Endothelial cell of umbilical vein (primary cell): ENCODE measurements around the gene CMTM4. TPM values are rescaled to one million over a fixed set of nuclear protein-coding genes. Genes with fewer than 3 reads are reported as not detected.

Experiments
- BruUV-seq: library from RNA; stranded (reverse); fragments of 400-500 nt; replicated peaks from 2 replicates; lab custom pipeline; 2021; lab: Mats Ljungman, UMichigan
- CTCF ChIA-PET: fragments of 300-600, 350-600 bp; sonication (Branson Sonifier 250); formaldehyde crosslinking; loops from one replicate; lab custom pipeline; 2021; ENCODE audit warnings: antibody characterized with exemption, inconsistent platforms; lab: Charles Lee
- POLR2A ChIA-PET: fragments of 300-600, 350-600 bp; sonication (Branson Sonifier 250); formaldehyde crosslinking; loops from one replicate; lab custom pipeline; 2021; ENCODE audit warnings: antibody characterized with exemption, inconsistent platforms; lab: Charles Lee
- DNase-seq: peaks from one replicate; pipeline ENCODE4 v3.0.0-alpha.2; 2011; ENCODE audit warnings: low read depth, low spot score
- FAIRE-seq: peaks from 2 replicates; lab custom pipeline; 2011; peaks lifted over from hg19 to GRCh38; lab: Jason Lieb, UNC
- H2AFZ ChIP-seq: 2 replicates; pipeline ENCODE4 v1.6.0; 2012; ENCODE audit warnings: low read depth, low read length, control low read depth, inconsistent platforms
- H3K27ac ChIP-seq: 2 replicates; pipeline ENCODE4 v1.5.1; 2011; ENCODE audit warnings: low read depth, mild to moderate bottlenecking, control low read depth, low read length, moderate library complexity; ENCODE audit not compliant: insufficient read depth
- H3K27me3 ChIP-seq, 2 experiments: 2 replicates each; pipeline versions ENCODE4 v1.6.0 to v1.6.1; 2011; ENCODE audit warnings: low read length in 2 of 2, mixed read lengths in 1 of 2; ENCODE audit not compliant: control insufficient read depth in 2 of 2, insufficient read depth in 2 of 2
- H3K36me3 ChIP-seq, 2 experiments: 2 replicates in 1 of 2; 3 replicates in 1 of 2; pipeline ENCODE4 v1.5.1; 2011; ENCODE audit warnings: low read length in 2 of 2, mild to moderate bottlenecking in 1 of 2, moderate library complexity in 1 of 2; ENCODE audit not compliant: control insufficient read depth in 2 of 2, insufficient read depth in 2 of 2; ENCODE audit errors: extremely low read depth in 1 of 2
- H3K4me1 ChIP-seq: 3 replicates; pipeline ENCODE4 v1.5.1; 2011; ENCODE audit warnings: mild to moderate bottlenecking, low read length; ENCODE audit not compliant: control insufficient read depth, insufficient read depth; ENCODE audit errors: extremely low read depth
- H3K4me2 ChIP-seq: 2 replicates; pipeline ENCODE4 v1.6.1; 2011; ENCODE audit warnings: low read length, control low read depth, mixed read lengths; ENCODE audit not compliant: insufficient read depth
- H3K4me3 ChIP-seq, 3 experiments: fragments of 200-600 bp in 1 of 3; sonication (generic), shearing (Covaris generic) in 1 of 3; replicated peaks in 1 of 3; 2 replicates each; pipeline ENCODE4 v1.5.1; 2011 to 2016; ENCODE audit warnings: control low read depth in 3 of 3, low read length in 3 of 3, mild to moderate bottlenecking in 2 of 3, inconsistent platforms in 1 of 3, low read depth in 1 of 3, moderate library complexity in 1 of 3; ENCODE audit not compliant: insufficient read depth in 1 of 3
- H3K79me2 ChIP-seq: 2 replicates; pipeline ENCODE4 v1.6.0; 2012; ENCODE audit warnings: low read length, inconsistent platforms; ENCODE audit not compliant: control insufficient read depth, insufficient read depth
- H3K9ac ChIP-seq: replicated peaks from 2 replicates; pipeline ENCODE3; 2011; ENCODE audit warnings: low read length, control low read depth; ENCODE audit not compliant: insufficient read depth; ENCODE audit errors: extremely low read depth
- H3K9me1 ChIP-seq: replicated peaks from 3 replicates; pipeline ENCODE4 v1.6.0; 2011; ENCODE audit warnings: mild to moderate bottlenecking, low read length; ENCODE audit not compliant: control insufficient read depth, insufficient read depth; ENCODE audit errors: extremely low read depth
- H3K9me3 ChIP-seq: replicated peaks from 2 replicates; pipeline ENCODE4 v1.5.1; 2012; ENCODE audit warnings: low read length, inconsistent platforms; ENCODE audit not compliant: control insufficient read depth, insufficient read depth
- H4K20me1 ChIP-seq: replicated peaks from 2 replicates; pipeline ENCODE3; 2011; ENCODE audit warnings: mild to moderate bottlenecking, low read length; ENCODE audit not compliant: control insufficient read depth, insufficient read depth; ENCODE audit errors: extremely low read depth
- CTCF ChIP-seq, 2 donors: IDR thresholded peaks; 1 replicate in 1 of 2; 2 replicates in 1 of 2; pipeline ENCODE4 v1.5.1; 2011; ENCODE audit warnings: low read length in 2 of 2, mild to moderate bottlenecking in 2 of 2, moderate library complexity in 2 of 2, control low read depth in 1 of 2, inconsistent platforms in 1 of 2, low read depth in 1 of 2; ENCODE audit not compliant: insufficient read depth in 1 of 2; ENCODE audit errors: extremely low read depth in 1 of 2
- EZH2 ChIP-seq: IDR thresholded peaks from 2 replicates; pipeline ENCODE4 v1.6.1; 2012; ENCODE audit warnings: borderline replicate concordance, low read depth, mild to moderate bottlenecking, moderate library complexity, low read length, inconsistent platforms; ENCODE audit not compliant: severe bottlenecking
- FOS ChIP-seq: IDR thresholded peaks from 2 replicates; pipeline ENCODE4 v1.6.1; 2011; ENCODE audit warnings: mild to moderate bottlenecking, low read length, moderate library complexity, borderline replicate concordance; ENCODE audit not compliant: insufficient read depth
- JUN ChIP-seq: IDR thresholded peaks from 2 replicates; pipeline ENCODE4 v1.6.1; 2011; ENCODE audit warnings: borderline replicate concordance, low read depth; ENCODE audit not compliant: insufficient read length, insufficient read depth
- MYC ChIP-seq: IDR thresholded peaks from one replicate; pipeline ENCODE4 v1.6.1; 2011; ENCODE audit warnings: mild to moderate bottlenecking, low read depth, low read length
- POLR2AphosphoS5 ChIP-seq: IDR thresholded peaks from 2 replicates; pipeline ENCODE4 v1.6.1; 2012; ENCODE audit warnings: low read depth, mild to moderate bottlenecking, control low read depth, low read length, moderate library complexity; ENCODE audit not compliant: insufficient read depth
- dilution Hi-C: fragments of 300-500 bp; cut with MboI; formaldehyde crosslinking; loops from one replicate; pipeline ENCODE4 v1.15.0; 2019; ENCODE audit warnings: low sequenced_read_pairs; ENCODE audit not compliant: extremely low pct_ligation_motif_present
- intact Hi-C: fragments of 100-400 bp; cut with micrococcal nuclease; formaldehyde crosslinking; loops from one replicate; pipeline ENCODE4 v1.10.0; 2022
- polyA plus RNA-seq, 4 experiments: library from polyadenylated mRNA; depleted of rRNA in 3 of 4; stranded (reverse) in 3 of 4; unstranded in 1 of 4; fragments of >200 nt; gene quantifications; 2 replicates each; pipeline versions ENCODE4 v1.2.1 to v1.2.3, GENCODE V29; 2011 to 2012; ENCODE audit warnings: missing spikeins in 1 of 4
- total RNA-seq: library from RNA; stranded (reverse); gene quantifications from 2 replicates; pipeline ENCODE4 v1.2.3, GENCODE V29; 2021

CMTM4 gene
- total and polyA plus RNA-seq, 2 donors (not counting 3 experiments of a cell fraction or from before 2014, with no cell fraction given): 9.0 to 10.7 TPM

GRCh38 chr16:66616169-66616568 lies 80.4 kb downstream of the CMTM4 start:
- Histone ChIP-seq H3K79me2 (no peaks in the 10 kb centered on the region), H3K4me3 (no peak overlapping the region), H3K27me3 (no peaks in the 10 kb centered on the region), H3K9ac (no peak overlapping the region), H3K9me3 (no peaks in the 10 kb centered on the region), H4K20me1 (no peaks in the 10 kb centered on the region), H3K9me1 (no peaks in the 10 kb centered on the region), H3K4me1 (peaks cover 18% of the 10 kb centered on the region), H3K4me2 (no peak overlapping the region), H2AFZ (no peak overlapping the region), H3K27ac (no peak overlapping the region), H3K36me3 (peaks cover 11 to 18% of the 10 kb centered on the region in 2 experiments)
- FAIRE-seq (no peak), DNase-seq (no peak)
- ChIA-PET POLR2A (no interaction called here), CTCF (interaction anchor here (3.0 kb wide), 1 partner anchor 8 kb away, joined by 52 read pairs; no protein-coding TSS in a partner anchor)
- intact Hi-C loops (no loop called here), dilution Hi-C loops (no loop called here)
- TF ChIP-seq EZH2: no peak
- no peak for TF ChIP-seq FOS
- TF ChIP-seq MYC: no peak
- no peak for TF ChIP-seq JUN
- no peak for TF ChIP-seq POLR2AphosphoS5
- TF ChIP-seq CTCF (IDR thresholded peaks at IDR 0.05; ENCODE audit: extremely low read depth in 1 of 2, insufficient read depth in 1 of 2, low read depth in 1 of 2, low read length in 2 of 2): no peak
- BruUV-seq: no TSS peak
